Measurements from ENCODE around the gene DNAH12.
"Not testable (repeated sequence)": the region's sequence is repeated elsewhere in the genome, so short reads cannot be mapped to it uniquely, and the experiment has no call there.

DNAH12 gene

DNA sequence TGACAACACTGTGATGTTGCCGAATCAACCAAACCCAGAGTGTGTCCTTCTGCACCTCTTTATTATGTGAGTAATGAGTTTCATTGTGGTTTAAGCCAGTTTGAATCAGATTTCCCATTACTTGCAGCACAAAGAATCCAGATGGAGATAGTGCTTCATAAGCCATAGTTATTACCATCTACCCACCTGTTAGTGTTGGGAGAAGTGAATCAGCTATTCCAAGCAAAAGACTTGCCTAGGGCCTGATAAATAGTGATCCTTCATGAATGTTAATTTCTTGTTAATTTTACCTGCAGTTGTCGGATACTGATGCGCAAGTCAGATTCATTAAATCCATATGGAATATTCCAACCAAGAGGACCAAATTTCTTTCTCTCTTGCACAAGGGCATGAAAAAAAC lies 229.9 kb downstream of the DNAH12 start:
- no peak for DNase-seq (ENCODE audit: low read depth)

- DNase-seq (ENCODE audit: low read depth) = no peak
Observed at GRCh38 chr3:57309769-57310360, 234.3 kb downstream of the DNAH12 start.

DNA sequence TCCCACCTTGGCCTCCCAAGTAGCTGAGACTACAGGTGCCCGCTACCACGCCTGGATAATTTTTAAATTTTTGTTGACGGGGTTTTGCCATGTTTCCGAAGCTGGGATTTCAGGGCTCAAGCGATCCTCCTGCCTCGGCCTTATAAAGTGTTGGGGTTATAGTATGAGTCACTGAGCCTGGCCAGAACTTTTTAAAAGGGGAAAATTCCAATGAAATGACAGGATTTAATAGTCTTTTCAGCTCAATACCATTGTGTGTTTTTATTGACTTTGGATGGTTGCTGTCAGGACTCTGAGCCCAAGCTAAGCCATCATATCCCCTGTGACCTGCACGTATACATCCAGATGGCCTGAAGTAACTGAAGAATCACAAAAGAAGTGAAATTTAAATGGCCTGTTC lies 240.6 kb downstream of the DNAH12 start:
- not testable (repeated sequence) for DNase-seq (ENCODE audit: low read depth)

GRCh38 chr3:57298041-57298440 lies 246.1 kb downstream of the DNAH12 start:
- DNase-seq (ENCODE audit: low read depth) = no peak

DNA sequence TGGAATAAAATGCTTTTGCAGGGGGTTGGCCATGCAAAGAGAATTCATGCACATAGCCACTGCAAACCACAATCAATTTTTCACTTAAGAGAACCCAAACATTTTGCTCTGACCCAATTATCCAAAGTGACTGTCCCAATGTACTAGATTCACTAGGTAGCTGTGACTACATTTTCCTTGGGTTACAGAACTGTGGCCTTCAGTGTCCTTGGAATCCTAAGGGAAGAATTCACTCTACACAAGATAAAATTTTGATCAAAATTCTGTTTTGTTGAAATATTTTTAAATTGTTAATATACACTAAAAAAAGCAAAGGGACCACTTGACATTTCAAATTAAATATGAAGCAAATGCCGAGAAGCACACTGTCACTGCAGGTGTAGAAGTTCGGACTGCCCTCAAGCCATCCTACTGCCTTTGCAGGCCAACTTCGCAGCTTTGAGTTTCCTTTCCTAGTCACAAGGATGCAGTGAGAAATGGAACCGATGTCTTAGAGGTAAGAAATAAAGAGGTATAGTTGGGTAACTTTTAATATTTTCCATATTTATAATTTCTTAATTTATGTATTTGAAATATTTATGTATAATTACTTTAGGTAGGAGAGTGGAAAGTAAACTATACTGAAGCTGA lies 251.1 kb downstream of the DNAH12 start:
- DNase-seq (ENCODE audit: low read depth) = no peak

GRCh38 chr3:57292159-57292896 lies 251.8 kb downstream of the DNAH12 start, which contains the start of gene ASB14:
TSS of gene ASB14 (minus strand) at chr3:57292685. CDS start at chr3:57292033, 652 bp downstream.
- no peak for DNase-seq (ENCODE audit: low read depth)

DNA sequence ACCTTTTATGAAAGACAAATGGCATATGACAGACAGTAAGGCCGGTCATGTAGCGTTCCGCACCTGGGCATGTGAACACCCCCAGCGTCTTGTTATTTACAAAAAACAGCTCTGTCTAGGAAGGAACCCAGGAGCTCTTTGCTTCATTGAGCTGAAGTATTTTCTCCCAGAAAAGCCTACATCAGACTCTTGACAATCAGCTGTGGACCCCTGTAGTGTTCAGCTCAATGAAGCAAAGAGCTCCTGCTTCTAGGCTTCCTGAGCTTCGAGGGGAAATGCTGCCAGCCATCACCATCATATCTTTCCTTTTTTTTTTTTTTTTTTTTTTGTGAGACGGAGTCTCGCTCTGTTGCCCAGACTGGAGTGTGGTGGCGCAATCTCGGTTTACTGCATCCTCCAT lies 255.7 kb downstream of the DNAH12 start:
- no peak for DNase-seq (ENCODE audit: low read depth)

GRCh38 chr3:57287205-57287604 lies 256.9 kb downstream of the DNAH12 start:
- DNase-seq (ENCODE audit: low read depth) = no peak

- no peak for DNase-seq (ENCODE audit: low read depth)
Observed at GRCh38 chr3:57283334-57283733, 260.8 kb downstream of the DNAH12 start.

DNA sequence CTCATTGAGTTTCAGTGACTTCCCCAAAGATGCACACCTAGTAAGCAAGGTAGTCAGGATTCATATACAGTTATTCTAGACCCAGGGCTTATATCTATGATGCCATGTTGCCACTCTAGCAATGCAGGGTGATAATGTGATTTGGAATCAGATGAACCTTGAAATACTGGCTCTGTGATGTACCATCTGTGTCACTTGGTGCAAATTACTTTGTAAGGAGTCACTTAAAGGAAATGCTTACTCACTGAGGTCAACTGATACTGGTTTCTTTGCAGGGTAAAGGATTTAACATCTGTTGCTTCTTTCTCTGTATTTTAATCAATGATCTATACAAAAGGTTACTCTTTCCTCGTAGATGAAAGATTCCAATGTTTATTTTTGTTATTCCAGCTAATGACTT lies 262.4 kb downstream of the DNAH12 start:
- no peak for DNase-seq (ENCODE audit: low read depth)

- DNase-seq (ENCODE audit: low read depth) = no peak
Observed at GRCh38 chr3:57279685-57280084, 264.5 kb downstream of the DNAH12 start.

DNA sequence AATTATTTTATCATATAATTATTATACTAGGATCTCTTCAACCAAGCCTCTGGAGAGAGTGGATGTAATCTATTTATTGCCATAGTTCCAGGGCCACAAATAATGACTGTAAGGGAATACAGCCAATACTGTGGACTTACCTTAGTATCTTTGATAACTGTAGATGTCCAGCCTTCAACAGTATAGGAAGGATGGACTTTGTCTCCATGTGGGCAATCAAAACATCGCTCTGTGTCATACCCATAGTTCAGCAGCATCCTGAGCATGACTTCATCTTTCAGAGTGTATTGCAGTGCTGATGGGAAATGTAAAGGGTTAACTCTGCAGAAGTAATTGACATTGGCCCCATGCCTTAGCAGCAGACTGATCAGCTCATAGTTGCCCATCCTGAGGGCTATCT lies 265.9 kb downstream of the DNAH12 start:
- no peak for DNase-seq (ENCODE audit: low read depth)

GRCh38 chr3:57275393-57275792 lies 268.8 kb downstream of the DNAH12 start:
- no peak for DNase-seq (ENCODE audit: low read depth)

- DNase-seq (ENCODE audit: low read depth) = no peak
Observed at GRCh38 chr3:57274845-57275244, 269.3 kb downstream of the DNAH12 start.

- DNase-seq (ENCODE audit: low read depth) = no peak
Observed at GRCh38 chr3:57268416-57268815, 275.7 kb downstream of the DNAH12 start.

- no peak for DNase-seq (ENCODE audit: low read depth)
Observed at GRCh38 chr3:57261929-57262328, 282.2 kb downstream of the DNAH12 start.

GRCh38 chr3:57261119-57261518 lies 283.0 kb downstream of the DNAH12 start:
- no peak for DNase-seq (ENCODE audit: low read depth)

DNA sequence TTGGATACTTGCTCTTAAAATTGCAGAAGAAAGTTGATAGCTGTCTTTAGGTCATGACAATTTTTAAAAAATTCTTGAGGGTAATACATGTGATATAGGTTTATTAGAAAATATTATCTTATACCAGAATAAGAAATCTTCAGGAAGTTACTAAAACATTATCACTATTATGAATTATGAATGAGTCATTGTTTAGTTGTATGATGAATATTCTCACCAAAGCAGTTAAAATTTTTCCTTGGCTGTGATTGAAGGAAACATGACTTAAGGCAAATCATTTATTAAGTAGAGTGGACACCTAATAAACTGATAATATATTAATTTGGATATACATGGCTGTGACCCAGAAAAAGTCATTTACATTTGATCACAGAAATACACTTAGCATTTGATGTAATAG lies 286.5 kb downstream of the DNAH12 start:
- no peak for DNase-seq (ENCODE audit: low read depth)

DNA sequence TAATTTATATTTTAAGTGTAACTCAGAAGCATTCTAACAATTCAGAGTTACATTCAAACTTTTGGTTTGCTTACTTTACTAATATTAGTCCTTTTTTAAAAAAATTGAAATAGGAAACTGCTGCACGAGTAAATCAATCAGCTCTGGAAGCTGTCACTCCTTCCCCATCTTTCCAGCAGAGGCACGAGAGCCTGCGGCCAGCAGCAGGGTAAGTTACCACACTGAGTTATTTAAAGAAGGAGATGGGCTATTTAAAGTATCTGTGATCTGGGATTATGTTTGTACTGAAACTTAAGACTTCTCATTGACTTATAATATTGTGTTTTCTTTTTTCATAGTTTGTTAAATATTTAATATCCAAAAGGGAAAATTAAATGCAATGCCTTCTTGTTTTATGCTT lies 287.3 kb downstream of the DNAH12 start:
- DNase-seq (ENCODE audit: low read depth) = no peak

DNA sequence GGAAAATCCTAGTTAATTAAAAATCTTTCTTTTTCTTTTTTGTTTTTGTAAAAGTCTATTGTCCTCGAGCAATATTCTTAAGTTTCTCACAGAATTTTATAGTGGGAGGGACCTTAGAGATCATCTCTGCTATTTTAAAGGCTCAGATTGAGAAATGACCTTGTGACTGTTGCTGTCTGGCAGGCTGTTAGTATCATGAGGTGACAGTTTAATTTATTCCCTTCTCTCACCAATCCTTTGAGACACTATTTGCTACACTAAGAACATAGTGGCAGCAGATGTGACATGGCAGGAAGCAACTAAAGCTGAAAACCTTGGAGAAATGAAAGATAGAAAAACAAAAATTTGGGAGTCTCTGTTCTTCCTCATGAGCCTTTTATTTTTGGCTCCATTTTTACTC lies 291.7 kb downstream of the DNAH12 start:
- no peak for DNase-seq (ENCODE audit: low read depth)

- DNase-seq (ENCODE audit: low read depth) = no peak
Observed at GRCh38 chr3:57244946-57245345, 299.2 kb downstream of the DNAH12 start.
